Erythroblast (primary cell): ENCODE results near the gene PKP4.

Experiments
- GATA1 ChIP-seq: IDR thresholded peaks from 2 replicates; pipeline ENCODE4 v1.6.1; 2011; ENCODE audit warnings: low read depth, mild to moderate bottlenecking, control low read depth, low read length, moderate library complexity
- POLR2A ChIP-seq: IDR thresholded peaks from 2 replicates; pipeline ENCODE4 v1.6.1; 2011; ENCODE audit warnings: mild to moderate bottlenecking, low read length

DNA sequence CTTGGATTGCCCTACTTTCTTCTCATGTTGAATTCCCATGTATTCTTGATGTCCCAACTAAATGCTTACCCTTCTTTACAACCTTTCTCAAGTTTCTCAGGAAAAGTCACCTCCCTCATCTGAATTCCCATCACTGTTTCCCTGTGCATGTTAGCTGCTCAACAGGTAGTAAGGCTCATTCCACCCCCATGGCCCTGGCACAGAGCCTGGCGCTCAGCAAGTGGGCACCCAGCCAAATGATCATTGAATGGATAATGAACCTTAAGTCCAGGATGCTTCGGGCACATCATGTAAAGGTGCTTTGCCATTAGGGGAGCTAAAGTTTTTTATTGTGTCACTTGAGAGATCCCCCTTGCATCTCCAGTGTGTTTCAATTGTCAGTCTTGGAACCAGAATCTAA lies 124.0 kb downstream of the PKP4 start:
- TF ChIP-seq POLR2A (no peak), GATA1 (no peak)
